ENCODE measurements around the gene MTHFSD.
A peak's percentile ranks its signal among the peaks of the same experiment; 100 is the strongest.

The MTHFSD gene

DNA sequence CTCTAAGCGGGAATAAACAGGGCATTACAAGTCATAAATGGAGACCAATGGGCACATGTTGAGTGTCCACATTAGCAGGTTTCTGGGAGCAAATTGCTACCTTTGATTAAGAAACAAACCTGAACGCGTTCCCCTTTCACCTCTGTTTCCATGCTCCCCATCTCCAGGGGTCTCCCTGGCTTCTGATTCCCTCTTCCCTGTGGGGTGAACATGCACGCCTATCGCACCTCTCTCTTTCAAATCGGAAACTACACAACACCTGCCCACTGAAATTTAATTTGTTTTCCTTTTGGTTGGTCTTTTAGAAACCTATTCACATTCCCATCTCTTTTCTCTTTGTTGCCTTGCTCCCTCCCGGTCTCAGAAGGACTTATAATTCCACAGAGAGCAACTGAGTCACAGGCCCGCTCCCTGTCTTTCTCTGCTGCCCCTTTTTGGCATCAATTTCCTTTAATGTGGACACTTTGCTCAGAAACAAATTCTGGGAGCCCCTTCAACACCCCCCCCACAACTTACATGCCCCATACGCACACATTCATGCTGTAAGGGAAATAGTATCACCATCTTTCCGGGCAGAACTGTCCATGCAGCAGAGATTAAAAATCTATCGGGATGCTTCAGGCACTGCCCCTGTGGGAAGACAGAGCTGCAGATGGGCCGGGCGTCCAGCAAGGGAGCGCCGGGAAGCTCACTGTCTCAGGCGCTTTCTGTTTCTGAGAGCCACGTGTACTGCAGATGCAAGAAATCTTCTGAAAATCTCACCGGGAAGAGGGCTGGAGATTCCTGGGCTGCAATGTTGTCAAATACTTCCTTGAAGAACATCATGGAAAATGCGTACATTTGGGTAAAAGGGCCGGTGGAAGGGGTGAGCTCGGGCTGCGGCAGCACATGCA is 51.9 kb downstream of the MTHFSD start:
- no peak for DNase-seq (ENCODE audit: low spot score)

DNA sequence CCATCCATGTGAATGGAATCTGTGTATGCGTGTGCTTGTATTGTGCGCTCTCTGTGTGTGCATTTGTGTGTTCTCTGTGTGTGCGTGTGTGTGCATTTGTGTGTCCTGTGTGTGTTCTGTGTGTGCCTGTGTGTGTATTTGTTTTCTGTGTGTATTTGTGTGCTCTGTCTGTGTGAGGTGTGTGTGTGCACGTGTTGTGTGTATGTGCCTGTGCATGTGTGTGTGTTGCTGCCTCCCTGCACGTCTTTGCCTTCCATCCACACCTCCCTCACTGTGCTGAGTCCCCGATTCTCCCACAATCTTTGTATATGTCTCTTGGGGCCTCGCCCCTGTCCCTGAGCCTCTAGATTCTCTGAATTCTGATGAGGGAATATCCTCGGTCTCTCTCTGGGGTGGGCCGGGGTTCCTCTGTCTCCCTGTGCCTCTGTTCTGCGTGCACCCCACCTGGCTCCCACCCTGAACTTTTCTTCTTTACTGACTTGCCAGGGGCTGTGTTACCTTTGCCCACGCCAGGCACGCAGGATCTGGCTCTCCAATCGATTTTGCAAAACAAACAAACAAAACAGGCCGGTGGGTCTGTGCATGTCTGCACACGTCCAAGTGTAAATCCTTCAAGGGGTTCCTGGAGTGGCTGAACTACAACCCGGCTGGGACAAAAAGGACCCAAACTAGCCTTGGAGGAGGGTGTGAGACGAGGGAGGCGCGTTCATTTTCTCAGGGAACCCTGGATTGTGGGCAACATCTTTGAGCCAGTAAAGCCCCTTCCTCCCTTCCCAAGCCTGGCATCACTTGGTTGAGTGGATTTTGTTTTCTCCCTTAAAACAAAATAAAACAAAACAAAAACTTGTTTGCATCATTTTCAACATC is 52.8 kb downstream of the MTHFSD start:
- no peak for DNase-seq (ENCODE audit: low spot score)

DNA sequence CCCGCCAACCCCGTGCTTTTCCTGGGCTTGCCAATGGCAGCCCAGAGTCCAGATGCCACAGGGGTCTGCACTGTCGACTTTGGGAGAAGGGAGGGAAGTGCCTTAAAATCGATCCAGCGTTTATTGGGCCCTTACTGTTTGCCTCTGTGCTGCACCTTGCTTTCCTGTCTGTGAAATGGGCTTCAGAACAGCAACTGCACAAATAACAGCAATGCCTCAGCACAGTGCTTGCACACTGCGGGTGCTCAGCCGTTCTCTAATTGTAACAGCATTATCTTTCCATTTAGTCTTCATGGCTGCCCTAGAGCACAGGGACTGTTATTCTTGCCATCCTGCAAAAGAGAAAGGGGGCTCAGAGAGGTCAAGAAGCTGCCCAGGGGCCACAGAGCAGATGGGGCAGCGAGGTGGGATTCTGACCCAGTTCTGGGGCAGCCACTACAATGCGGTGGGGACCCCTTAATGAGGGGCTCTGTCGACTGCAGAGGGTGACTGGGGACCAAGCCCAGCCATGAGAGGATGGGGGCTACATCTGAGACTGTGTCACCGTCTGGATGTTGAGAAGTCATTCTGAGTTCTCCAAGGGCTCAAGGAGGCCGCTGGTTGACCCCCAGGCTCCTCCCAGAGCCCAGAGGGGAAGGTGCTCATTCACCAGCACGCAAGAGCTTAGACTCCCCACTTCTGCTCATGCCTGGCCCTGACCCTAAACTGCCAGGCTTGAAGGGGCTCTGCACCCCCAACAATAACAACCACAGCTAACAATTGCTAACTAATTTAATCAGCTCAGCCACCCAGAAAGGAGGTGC is 54.1 kb downstream of the MTHFSD start:
- DNase-seq (ENCODE audit: low spot score) = no peak

DNA sequence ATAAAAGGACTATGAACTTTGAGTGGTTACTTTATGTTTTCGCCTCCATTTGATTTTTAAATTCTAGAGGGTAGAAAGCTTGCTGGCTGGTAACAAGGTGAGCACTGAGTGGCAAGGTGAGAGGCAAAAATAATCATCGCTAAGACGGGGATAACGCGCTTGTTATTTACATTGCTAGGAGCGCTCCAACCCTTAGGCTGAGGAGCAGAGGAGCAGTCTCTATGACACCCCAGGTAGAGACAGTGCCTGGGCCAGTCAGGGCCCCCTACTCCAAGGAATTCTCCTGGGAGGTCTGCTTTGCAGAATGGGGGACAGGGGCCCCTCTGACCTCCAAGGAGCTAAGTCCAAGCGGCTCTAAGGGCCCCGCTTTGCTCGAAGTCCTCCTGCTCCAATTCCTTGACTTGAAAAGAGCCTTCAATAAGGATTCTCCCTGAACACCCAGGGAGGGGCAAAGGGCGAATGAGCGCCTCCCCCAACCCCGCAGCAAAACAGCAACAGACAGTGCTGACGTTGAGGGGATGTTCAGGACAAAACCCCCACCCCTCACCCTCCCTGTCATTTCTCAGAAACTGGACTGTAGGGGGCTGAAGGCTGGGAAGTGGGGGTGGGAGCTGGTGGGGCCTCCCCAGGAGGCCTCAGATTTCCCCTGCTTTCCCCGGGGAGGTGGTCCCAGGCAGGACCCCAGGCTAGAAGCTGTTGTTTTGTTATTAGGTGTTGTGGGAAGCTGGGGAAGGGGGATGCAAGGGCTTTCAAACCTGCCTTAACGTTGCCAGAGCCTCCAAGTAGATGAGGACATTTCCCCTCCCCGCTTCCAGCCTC is 54.9 kb downstream of the MTHFSD start:
- no peak for DNase-seq (ENCODE audit: low spot score)

DNA sequence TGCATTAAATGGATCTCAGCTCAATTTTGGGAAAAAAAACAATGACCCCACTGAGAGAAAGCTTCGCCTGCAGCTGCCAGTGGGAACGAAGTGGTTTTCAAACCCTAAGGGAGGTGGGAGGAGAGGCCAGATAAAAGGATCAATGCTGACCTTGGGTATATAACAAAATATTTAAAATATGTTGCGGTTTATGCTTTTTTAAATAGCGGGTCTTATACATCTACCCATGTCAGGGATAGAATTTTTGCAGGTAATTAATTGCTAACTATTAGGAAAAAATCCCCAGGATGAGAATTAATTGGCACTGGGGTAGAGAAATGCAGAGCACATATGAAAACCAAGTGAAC is 55.6 kb downstream of the MTHFSD start:
- no peak for DNase-seq (ENCODE audit: low spot score)

DNA sequence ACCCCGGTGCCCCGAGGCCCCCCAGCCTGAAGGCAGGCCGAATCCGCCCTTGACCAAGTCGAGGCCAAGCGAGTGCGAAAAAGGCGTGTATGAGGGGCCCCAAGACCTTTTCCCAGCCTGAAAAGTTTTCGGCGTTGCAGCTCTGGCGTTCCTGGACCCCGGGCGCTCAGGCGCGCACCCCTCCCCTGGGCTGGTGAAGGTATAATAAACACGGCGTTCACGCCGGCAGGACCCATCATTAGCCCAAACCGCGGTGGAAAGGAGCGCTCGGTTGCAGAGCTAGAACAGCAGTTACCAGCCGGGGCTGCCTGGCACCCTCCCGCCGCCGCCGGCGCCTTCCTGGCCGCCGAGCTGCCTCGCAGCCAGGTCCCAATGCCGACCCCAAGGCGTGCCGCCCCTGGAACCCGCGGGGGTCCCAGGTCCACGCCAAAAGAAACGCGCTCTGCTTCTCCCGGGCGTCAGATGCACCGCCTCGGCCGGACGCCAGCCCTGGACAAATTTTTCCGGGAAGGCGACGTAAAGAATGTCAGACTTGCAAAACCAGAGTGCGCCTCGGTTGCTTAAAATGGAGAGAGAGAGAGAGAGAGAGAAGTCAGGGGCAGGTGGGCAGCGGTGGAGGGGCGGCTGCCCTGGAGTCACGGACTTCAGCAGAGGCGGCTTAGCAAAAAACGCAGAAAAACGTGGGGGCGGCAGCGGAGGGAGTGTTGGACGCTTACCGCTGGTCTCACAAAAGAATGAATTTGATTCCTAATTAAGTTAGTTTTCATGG is 56.2 kb downstream of the MTHFSD start:
- no peak for DNase-seq (ENCODE audit: low spot score)

DNA sequence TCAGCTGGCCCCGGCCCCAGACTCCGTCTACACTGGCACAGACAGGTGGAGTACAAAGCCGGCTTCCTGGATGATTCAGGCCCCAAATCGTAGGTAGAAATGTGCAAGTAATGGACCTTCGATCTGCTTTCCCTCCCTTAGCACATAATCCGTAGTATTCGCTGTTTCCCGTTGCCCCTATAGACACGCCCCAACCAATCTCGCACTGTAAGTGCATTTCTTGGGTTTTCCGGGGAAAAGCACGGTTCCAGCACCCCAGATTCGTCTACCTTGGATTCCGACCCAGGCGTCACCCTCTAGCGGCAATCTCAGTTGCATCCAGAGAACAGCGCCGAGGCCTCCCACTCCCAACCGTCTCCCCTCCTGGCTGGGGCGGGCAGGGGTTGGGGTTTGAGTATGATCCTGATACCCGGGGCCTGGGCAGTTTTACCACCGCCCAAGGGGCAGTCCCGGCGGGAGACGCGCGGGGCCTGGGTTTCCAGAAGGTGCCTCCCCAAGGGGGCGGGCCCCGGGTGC is 56.8 kb downstream of the MTHFSD start:
- no peak for DNase-seq (ENCODE audit: low spot score)

DNA sequence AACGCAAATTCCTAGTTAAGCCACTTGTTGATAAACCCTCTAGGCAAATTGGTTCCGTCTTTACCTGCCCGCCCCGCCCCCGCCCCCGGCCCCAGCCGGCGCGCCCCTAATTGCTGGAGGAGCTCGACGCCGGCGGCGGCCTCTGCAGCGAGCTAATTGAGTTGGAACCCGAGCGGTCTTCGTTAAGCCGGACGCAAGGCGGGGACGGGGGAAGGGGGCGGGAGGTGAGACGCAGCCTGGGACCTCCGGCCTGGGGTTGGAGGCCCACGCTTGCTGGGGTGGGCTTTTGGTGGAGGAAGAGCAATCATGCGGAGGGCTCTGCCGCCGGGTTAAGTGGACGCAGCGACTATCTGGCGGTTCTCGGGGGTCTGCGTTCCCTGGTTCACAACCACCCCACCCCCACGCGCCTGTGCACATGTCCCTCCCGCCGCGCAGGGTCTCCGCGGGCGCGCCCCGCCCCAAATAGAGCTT is 57.4 kb downstream of the MTHFSD start:
- no peak for DNase-seq (ENCODE audit: low spot score)

DNA sequence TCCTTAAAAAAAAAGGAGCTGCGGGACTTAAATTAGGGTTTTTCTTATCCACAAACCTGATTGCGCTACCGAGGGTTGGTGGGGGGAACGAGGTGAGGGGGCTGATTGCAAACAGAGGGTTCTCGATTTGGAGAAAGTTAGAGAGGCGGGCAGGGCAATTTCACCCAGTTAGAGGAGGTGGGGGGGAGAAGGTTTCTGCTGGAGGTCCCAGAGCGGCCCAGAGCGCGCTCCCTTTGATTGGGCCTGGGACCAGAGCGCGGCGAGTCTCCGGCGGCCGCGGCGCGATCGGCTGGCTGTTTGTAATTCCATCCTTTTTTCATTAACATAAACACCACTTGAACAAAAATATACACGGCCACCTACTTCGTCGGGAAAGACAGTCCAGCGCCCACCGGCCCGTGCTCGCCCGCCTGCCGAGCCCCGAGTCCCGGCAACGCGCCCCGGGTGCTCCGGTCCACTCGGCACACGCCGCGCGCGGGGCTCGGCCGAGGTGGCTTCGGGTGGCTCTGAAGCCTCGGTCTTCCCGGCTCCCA is 58.0 kb downstream of the MTHFSD start:
- DNase-seq (ENCODE audit: low spot score) = no peak

DNA sequence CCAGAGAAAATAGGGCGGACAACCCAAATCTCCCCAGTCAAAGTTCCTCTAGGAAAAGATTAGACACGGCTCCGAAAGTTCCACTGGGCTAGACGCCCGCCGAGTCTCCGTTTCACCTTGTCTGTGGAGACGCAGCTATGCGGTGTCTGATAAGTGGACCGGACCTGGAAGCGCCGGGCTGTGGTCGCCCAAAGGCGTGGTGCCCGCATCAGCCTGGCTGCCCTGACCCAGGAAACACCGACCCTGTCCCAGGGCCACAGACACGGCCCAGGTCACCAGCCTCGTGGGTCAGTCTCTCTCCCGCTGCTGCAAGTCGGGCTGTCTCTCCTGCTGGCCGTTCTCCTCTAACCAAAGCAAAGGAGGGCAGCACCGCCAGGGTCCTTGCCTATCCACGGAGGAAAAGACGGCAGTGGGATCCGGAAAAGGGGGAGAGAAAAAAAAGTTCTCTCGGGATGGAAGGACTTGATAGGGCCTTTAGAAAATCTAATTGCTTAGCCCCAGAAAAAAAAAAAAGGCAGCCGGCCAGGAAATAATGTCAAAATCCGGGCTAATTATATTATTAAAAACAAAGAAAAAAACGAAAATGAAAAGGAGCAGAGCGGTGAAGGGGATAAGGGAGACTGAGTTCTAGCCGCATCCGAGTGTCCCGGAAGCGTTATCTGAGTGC is 58.6 kb downstream of the MTHFSD start:
- no peak for DNase-seq (ENCODE audit: low spot score)

DNA sequence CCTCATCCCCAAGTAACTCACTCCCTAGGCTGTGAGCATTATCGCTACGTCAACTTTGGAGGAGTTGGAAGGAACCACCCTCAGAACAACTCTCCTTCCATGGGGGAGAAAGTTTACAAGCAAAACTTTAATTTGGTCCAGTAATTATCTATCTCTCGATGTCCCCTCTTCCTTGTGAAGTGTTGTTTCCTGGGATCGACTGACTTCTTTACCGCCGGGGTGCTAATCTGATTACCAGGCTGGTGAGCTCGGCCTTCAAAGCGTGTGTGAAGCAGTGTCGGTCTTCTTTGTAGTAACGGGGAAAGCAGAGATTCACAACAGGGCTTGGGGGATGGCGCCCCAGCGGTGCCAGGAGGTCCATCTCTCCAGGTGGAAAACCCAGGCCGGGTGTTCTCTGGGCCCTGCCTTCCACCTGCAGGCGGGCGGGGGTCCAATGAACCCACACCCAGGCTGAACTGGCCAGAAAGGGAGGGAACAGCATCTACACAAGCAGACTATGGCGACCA is 59.2 kb downstream of the MTHFSD start:
- DNase-seq (ENCODE audit: low spot score) = no peak

DNA sequence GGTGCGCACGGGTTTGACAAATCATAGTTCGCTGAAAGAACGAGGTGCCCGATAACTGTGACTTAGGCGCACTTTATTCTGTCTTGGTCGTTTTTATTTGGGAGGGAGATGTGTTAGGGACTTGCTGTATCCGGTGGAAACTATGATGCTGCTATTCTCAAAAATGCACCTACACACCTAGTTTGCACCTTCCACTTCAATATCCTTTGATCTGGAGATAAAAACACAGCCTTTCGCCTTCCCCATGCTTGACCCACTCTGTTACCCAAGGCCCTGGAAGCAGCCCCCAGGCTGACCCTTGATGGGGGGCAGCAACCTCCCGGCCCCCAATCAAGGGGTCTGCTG is 59.7 kb downstream of the MTHFSD start:
- no peak for DNase-seq (ENCODE audit: low spot score)

DNA sequence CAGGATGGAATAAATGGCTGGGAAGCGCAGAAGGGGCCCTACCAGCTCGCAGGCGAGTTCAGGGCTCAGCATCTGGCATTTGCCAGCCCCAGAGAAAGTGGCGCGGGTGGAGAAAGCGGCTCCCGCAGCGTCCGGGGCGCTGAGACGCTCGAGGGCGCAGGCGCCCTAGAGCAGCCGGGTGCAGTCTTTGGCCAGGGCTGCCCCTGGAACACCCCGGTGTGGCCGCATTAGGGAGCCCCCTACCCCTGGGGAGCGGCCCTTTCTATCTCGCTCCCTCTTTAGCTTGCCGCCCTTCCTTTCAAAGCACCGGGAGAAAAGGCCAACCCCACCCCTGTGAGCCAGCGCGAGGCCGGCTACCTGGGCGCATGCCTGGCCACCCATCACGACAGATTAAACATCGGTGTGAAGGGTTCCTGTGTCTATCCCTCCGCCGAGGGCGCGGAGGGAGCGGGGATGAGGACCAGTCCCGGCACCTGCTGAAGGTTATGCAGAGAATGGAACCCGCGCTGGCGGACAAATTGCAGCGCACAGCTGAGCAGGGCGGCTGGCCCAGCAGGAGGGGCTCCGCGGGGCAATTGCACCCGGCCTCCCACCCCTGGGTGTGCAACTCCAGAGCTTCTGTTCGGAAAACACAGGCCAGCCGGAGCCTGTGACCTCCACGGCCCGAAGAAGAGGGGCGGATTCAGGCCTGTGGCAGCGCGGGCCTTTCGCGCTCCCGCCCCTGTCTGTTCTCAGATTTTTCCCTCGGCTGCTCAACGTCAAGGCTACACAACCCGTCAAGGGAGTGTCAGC is 60.3 kb downstream of the MTHFSD start:
- no peak for DNase-seq (ENCODE audit: low spot score)

DNA sequence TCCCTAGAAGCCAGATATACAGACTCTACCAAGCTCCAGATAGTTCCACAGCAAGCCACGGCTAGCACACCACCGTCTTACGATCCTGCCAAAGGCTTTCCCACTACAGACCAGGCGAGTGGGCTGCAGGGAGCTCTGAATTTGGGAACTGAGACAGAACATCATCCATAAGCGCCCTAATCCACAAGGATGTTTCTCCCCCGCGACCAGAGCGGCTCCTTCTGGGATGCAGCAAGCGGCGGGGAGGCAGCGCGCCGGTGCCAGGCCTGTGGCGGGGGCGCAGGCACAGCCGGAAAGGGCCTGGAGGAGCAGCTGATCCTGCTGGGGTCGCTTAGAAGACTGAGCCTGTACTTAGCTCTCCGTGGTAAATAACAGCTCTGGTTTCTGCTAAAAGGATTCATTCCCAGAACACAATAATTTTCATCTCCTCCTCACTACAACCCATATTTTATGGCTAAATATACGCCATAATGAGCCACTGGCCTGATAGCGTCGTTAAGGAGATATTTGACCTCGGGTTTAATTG is 60.9 kb downstream of the MTHFSD start:
- no peak for DNase-seq (ENCODE audit: low spot score)

DNA sequence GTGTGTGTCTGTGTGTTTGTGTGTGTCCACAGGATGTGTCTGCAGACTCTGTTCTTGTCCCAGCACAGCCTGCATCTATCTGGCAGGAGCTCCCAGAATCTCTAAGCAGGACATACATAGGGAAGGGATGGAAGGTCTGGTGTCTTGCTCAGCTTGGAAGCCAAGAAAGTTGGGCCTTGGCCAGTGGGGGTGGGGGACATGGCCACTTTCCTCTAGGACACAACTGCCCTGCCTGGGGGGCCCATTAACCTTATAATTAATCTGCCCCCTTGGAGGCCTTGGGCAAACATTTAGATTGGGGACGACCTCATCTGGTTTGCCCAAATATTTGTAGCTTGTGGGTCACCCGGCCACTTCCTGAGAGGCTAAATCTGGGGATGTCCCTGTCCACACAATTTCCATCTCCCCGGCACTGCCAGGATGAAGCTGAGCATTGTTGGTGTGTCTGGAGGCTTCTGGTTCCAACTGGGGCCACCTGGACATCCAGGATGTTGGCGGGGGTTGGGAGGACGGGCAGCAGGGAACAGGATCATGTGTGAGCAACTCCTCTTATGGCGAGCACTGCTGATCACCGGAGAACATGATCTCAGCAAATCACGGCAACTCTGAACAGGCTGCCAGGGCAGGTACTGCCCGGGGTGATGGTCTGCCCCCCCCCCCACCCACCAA is 61.9 kb downstream of the MTHFSD start:
- no peak for DNase-seq (ENCODE audit: low spot score)

DNA sequence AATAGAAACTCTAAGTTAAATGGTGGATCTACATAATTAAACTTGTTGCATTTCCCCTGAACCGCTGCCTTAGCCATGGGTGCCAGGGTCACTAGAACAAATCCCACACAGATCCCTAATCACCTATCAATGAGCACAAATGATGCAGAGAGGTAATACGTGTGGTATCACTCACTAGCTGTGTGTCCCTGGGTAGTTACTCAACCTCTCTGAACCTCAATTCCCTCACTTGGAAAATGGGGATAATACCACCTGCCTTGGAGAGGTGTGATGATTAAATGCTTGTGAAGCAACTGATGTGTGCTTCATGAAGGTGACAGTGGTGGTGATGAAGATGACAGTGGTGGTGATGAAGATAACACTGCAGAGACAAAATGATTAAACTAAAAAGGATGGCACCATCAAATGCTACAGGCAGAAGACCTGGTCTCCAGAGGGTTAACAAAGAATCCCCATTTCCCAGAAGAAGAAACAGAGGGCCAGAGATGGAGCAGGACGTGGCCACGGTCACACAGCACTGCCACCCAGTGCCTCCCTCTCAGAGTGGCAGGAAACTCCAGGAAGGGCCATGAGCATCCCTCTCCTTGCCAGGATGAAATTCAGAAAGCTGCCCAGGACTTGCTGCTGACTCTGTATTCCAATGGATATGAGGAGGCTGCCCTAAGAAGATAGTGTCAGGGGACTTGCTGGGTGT is 62.6 kb downstream of the MTHFSD start:
- DNase-seq (ENCODE audit: low spot score) = no peak

DNA sequence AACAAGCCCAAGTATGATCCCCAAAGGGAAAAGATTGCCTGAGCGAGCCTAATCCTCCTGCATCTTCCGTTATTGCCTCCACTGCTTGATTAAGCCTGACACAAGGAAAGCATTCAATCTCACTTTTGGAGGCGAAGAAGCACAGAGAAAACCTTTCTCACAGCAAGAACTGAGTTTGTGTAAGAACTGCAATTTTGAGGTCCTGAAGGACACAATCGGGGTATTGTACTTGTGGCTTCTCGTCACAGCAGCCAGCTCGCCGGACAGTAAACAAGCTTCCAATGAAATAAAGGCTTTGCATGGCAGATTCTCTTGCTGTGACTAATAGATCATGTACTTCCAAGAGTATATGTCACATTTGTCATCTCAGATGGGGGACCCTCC is 63.4 kb downstream of the MTHFSD start:
- peak; percentile 68 for DNase-seq (ENCODE audit: low spot score)
